GM12891 (cell line): ENCODE data around the gene CERS2.

Source experiments
- POLR2A ChIP-seq: IDR thresholded peaks from 2 replicates; pipeline ENCODE4 v1.6.1; 2011; ENCODE audit warnings: low read depth, low read length, control low read depth
- POLR2AphosphoS5 ChIP-seq: IDR thresholded peaks from 2 replicates; pipeline ENCODE4 v1.6.1; 2011; ENCODE audit warnings: low read depth, low read length, control low read depth
- SPI1 ChIP-seq: IDR thresholded peaks from 2 replicates; pipeline ENCODE4 v1.6.1; 2011; ENCODE audit warnings: low read depth, low read length, control low read depth
- TAF1 ChIP-seq: IDR thresholded peaks from 2 replicates; pipeline ENCODE4 v1.6.1; 2011; ENCODE audit warnings: low read depth, low read length, control low read depth

DNA sequence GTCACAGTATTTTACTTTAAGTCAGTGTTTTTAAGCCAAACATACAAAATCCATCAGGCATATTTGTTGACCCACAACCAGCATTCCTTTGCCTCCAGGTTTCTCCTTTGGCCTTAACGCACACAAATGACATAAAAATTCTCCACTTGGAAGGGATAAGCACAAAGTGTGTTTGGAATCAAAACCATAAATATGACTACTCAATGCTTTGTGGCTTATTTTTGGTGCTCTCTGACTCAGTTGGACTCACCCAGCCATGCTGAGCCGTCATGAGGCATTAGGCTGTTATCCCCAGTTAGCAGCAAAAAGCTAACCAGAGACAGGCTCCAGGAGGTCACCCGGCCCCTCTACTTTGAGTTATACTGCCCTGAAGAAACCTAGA is 34.6 kb upstream of the CERS2 start:
- no peak for TF ChIP-seq POLR2A
- no peak for TF ChIP-seq TAF1
- TF ChIP-seq SPI1: no peak
- no peak for TF ChIP-seq POLR2AphosphoS5
